22Rv1 (cell line): ENCODE measurements around the gene TSPAN4.
A peak's percentile ranks its signal among the peaks of the same experiment; 100 is the strongest.

Source experiments
- H3K27ac ChIP-seq: fragments of 450-650 bp; 2 replicates; pipeline ENCODE4 v1.5.1; 2017
- CTCF ChIP-seq: fragments of 450-650 bp; IDR thresholded peaks from 2 replicates; pipeline ENCODE4 v1.5.1; 2017; ENCODE audit warnings: mild to moderate bottlenecking
- ZFX ChIP-seq: fragments of 450-650 bp; IDR thresholded peaks from 2 replicates; pipeline ENCODE4 v1.6.1; 2017; ENCODE audit warnings: antibody characterized with exemption, borderline replicate concordance

The TSPAN4 gene

GRCh38 chr11:842370-843002 lies at the start of gene TSPAN4, which contains the start of gene POLR2L:
TSPAN4 (plus strand) TSS chr11:842852; CDS start chr11:850305, 7,453 bp downstream.
POLR2L (minus strand) TSS chr11:842529; CDS start chr11:842508, 21 bp downstream.
- TF ChIP-seq CTCF, result no peak
- no peak for TF ChIP-seq ZFX
- H3K27ac ChIP-seq, result peak within 1 kb of the TSS; percentile 82

GRCh38 chr11:792873-793272 lies 49.8 kb upstream of the TSPAN4 start:
- H3K27ac ChIP-seq, result no peak overlapping the region
- no peak for TF ChIP-seq CTCF
- no peak for TF ChIP-seq ZFX

- TF ChIP-seq ZFX (no peak), CTCF (no peak)
- no peak overlapping the region for H3K27ac ChIP-seq
Observed at GRCh38 chr11:793556-793955, 49.1 kb upstream of the TSPAN4 start.

GRCh38 chr11:794013-794765 lies 48.5 kb upstream of the TSPAN4 start:
- TF ChIP-seq ZFX (no peak), CTCF (no peak)
- H3K27ac ChIP-seq, result no peak overlapping the region

- TF ChIP-seq CTCF (no peak), ZFX (no peak)
- H3K27ac ChIP-seq, result no peak overlapping the region
Observed at GRCh38 chr11:794766-795633, 47.7 kb upstream of the TSPAN4 start.

- TF ChIP-seq ZFX, result no peak
- TF ChIP-seq CTCF, result no peak
- peak overlapping the region; percentile 82 for H3K27ac ChIP-seq
Observed at GRCh38 chr11:795634-796564, 46.8 kb upstream of the TSPAN4 start.
